Mammary epithelial cell (primary cell): ENCODE results near the gene GNMT.

Source experiments
- CTCF ChIP-seq, 2 donors: IDR thresholded peaks in 1 of 2; conservative IDR thresholded peaks in 1 of 2; 2 replicates each; pipeline ENCODE4 v1.5.1; 2011 to 2012; ENCODE audit warnings: inconsistent platforms in 2 of 2, low read length in 2 of 2, mild to moderate bottlenecking in 2 of 2, control low read depth in 1 of 2, low read depth in 1 of 2; ENCODE audit not compliant: insufficient read depth in 1 of 2; ENCODE audit errors: extremely low read depth in 1 of 2
- EZH2 ChIP-seq: IDR thresholded peaks from 2 replicates; pipeline ENCODE4 v1.6.1; 2012; ENCODE audit warnings: low read length, inconsistent platforms, borderline replicate concordance

DNA sequence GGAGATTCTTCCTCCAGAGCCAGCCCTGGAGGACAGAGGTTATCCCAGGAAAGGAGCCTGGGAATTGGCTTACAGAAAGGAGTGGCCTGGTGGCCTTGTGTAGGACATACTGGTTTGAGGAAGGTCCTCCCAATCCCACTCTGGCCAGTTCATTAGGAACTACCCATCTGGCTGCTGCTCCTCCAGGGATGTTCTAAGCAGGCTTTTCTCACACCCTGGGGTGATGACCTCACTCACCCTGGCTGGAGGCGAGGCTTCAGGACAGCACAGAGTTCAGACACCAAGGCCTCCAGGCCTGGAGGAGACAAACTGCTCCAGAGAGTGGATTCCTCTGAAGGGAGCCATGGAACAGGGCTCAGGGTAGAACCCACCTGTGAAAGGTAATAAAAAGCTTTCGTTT lies 8.9 kb downstream of the GNMT start:
- TF ChIP-seq CTCF (conservative IDR thresholded peaks at IDR 0.05 in 1 of 2, IDR thresholded peaks at IDR 0.05 in 1 of 2; ENCODE audit: extremely low read depth in 1 of 2, insufficient read depth in 1 of 2, low read depth in 1 of 2, low read length in 2 of 2) (no peak), EZH2 (no peak)
